NCI-H526 (cell line): ENCODE results near the gene SLC7A6.
A peak's percentile ranks its signal among the peaks of the same experiment; 100 is the strongest.

Experiments used
- DNase-seq, 2 experiments: peaks; one replicate each; lab custom pipeline; 2025; lab: John Stamatoyannopoulos, UW

SLC7A6 gene

GRCh38 chr16:68257251-68257905 is 6.9 kb upstream of the SLC7A6 start:
- peak in 1 of 2 experiments; percentile 39 for DNase-seq

GRCh38 chr16:68257906-68258800 is 6.2 kb upstream of the SLC7A6 start:
- no peak for DNase-seq

- DNase-seq = no peak
Observed at GRCh38 chr16:68259007-68259825, 5.1 kb upstream of the SLC7A6 start.

- no peak for DNase-seq
Observed at GRCh38 chr16:68263559-68264127, 683 bp upstream of the SLC7A6 start.

GRCh38 chr16:68265078-68265920 is 973 bp downstream of the SLC7A6 start:
- peak in 1 of 2 experiments; percentile 26 for DNase-seq

GRCh38 chr16:68267612-68268405 is 3.5 kb downstream of the SLC7A6 start:
- DNase-seq = no peak

- DNase-seq = no peak
Observed at GRCh38 chr16:68269793-68270192, 5.5 kb downstream of the SLC7A6 start.

- DNase-seq = no peak
Observed at GRCh38 chr16:68270353-68270752, 6.0 kb downstream of the SLC7A6 start.

- DNase-seq = no peak
Observed at GRCh38 chr16:68272507-68273209, 8.3 kb downstream of the SLC7A6 start.

- DNase-seq = no peak
Observed at GRCh38 chr16:68273459-68273858, 9.1 kb downstream of the SLC7A6 start.

- no peak for DNase-seq
Observed at GRCh38 chr16:68273896-68274295, 9.6 kb downstream of the SLC7A6 start.

- DNase-seq = no peak
Observed at GRCh38 chr16:68274441-68274840, 10.1 kb downstream of the SLC7A6 start.

GRCh38 chr16:68275611-68276191 is 11.4 kb downstream of the SLC7A6 start:
- DNase-seq = peak; percentile 32 to 42

GRCh38 chr16:68276223-68276622 is 11.9 kb downstream of the SLC7A6 start:
- DNase-seq = no peak

- DNase-seq = no peak
Observed at GRCh38 chr16:68279726-68280558, 15.6 kb downstream of the SLC7A6 start.

- no peak for DNase-seq
Observed at GRCh38 chr16:68281368-68282063, 17.2 kb downstream of the SLC7A6 start.

- DNase-seq = no peak
Observed at GRCh38 chr16:68282064-68282452, 17.7 kb downstream of the SLC7A6 start.

- DNase-seq = peak in 1 of 2 experiments; percentile 16
Observed at GRCh38 chr16:68283346-68283745, 19.0 kb downstream of the SLC7A6 start.
